ENCODE results near the gene ENAH.

ENAH gene

DNA sequence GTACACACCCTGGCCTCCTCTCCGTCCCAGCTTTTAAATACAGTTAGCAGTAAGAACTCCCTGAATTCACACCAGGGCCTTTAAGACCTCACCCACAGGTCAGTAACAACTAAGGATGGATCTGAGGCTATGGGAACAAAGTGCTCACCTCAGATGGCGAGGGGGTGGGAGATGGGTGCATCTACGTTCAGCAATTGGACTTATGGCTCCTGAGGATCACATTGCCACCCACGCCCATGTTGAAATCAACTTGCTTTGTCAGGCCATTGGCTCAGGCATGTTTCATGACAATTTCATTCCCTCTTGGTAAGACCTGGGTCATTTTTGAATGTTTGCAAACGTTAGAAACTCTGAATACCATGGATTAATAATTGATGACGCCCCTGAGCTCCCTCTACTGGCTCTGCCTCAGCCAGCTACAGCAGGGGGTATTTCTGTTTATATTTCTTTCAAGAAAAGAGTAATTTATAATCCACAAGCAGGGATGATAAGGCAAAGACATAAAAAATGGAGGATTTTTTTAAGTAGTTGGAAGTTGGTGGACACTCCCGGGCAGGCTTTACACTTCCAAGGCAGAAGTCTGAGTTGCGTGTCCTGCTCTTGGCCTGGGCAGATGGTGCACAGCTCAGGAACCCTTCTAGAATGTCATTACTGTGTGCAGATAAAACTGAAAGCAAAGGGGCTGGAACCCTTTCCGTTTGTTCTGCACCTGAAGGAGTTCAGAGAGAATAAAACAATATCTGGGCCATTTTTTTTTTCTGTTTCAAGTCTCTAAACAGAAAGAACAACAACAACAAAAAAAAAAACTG, 211.4 kb downstream of the ENAH start:
- DNase-seq, result no peak
- no peaks in the 10 kb centered on the region for H3K36me3 Mint-ChIP-seq (ENCODE audit: low read depth)
- no peak overlapping the region for H3K4me3 Mint-ChIP-seq
- no peaks in the 10 kb centered on the region for H3K9me3 Mint-ChIP-seq
- peaks cover 34% of the 10 kb centered on the region for H3K4me1 Mint-ChIP-seq
- H3K27ac Mint-ChIP-seq, result peak overlapping the region; percentile 78
- H3K27me3 Mint-ChIP-seq (ENCODE audit: low read depth, poor library complexity), result peaks cover 7% of the 10 kb centered on the region
- TF ChIP-seq, protein P1, sequence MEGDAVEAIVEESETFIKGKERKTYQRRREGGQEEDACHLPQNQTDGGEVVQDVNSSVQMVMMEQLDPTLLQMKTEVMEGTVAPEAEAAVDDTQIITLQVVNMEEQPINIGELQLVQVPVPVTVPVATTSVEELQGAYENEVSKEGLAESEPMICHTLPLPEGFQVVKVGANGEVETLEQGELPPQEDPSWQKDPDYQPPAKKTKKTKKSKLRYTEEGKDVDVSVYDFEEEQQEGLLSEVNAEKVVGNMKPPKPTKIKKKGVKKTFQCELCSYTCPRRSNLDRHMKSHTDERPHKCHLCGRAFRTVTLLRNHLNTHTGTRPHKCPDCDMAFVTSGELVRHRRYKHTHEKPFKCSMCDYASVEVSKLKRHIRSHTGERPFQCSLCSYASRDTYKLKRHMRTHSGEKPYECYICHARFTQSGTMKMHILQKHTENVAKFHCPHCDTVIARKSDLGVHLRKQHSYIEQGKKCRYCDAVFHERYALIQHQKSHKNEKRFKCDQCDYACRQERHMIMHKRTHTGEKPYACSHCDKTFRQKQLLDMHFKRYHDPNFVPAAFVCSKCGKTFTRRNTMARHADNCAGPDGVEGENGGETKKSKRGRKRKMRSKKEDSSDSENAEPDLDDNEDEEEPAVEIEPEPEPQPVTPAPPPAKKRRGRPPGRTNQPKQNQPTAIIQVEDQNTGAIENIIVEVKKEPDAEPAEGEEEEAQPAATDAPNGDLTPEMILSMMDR (IDR thresholded peaks at IDR 0.05), result no peak

DNA sequence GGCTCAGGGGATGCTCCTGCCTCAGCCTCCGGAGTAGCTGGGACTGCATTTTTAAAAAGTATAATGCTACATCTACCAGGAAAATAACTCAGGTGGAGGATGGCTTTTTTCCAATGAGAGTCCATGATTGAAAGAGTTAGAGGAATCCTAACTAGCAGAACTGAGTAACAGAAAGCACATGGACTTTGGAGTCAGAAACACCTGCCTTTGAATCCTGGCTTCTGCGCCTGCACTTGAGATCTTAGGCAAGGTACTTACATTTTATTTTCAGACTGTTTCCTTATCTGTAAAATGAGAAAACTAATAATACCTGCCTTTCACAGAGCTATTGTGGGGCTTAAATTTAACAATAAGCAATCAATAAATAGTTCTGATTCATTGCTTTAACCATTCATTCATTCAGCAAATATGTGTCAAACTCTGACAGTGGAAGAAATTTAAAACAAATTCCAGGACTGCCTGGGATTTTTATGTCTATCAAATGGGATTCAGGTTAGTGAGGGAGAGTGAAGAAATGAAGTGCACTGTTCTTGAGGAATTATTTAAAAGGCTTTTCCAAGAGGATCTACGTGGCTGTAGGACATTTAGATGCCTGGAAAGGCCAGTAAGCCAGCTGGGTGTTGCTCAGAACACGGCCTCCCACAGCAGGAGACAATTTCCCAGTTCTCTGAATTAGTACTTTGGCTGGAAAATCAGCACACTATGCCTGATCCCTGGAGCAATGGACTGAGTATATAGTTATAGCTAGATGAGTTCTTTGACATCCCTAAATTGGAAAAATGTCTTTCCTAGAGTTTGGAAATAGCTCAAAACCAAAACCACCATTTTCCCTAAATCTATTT, 212.3 kb downstream of the ENAH start:
- H3K36me3 Mint-ChIP-seq (ENCODE audit: low read depth), result no peaks in the 10 kb centered on the region
- H3K27ac Mint-ChIP-seq, result no peak overlapping the region
- H3K27me3 Mint-ChIP-seq (ENCODE audit: low read depth, poor library complexity), result peaks cover 10% of the 10 kb centered on the region
- peaks cover 29% of the 10 kb centered on the region for H3K4me1 Mint-ChIP-seq
- no peak overlapping the region for H3K4me3 Mint-ChIP-seq
- no peak for DNase-seq
- TF ChIP-seq, protein P1 (IDR thresholded peaks at IDR 0.05), result no peak
- H3K9me3 Mint-ChIP-seq, result no peaks in the 10 kb centered on the region

GRCh38 chr1:225437710-225438437, 215.0 kb downstream of the ENAH start:
- peaks cover 10% of the 10 kb centered on the region for H3K27me3 Mint-ChIP-seq (ENCODE audit: low read depth, poor library complexity)
- TF ChIP-seq, protein P1 (IDR thresholded peaks at IDR 0.05), result no peak
- H3K4me3 Mint-ChIP-seq, result no peak overlapping the region
- peaks cover 22% of the 10 kb centered on the region for H3K4me1 Mint-ChIP-seq
- peaks cover 2% of the 10 kb centered on the region for H3K9me3 Mint-ChIP-seq
- DNase-seq, result no peak
- H3K36me3 Mint-ChIP-seq (ENCODE audit: low read depth), result no peaks in the 10 kb centered on the region
- no peak overlapping the region for H3K27ac Mint-ChIP-seq

All from nephron progenitor cell (in vitro differentiated cells).